Cardiac septum (tissue), 1 donor: ENCODE results near the gene TBX10. TPM values are rescaled to one million over a fixed set of nuclear protein-coding genes. Genes with fewer than 3 reads are reported as not detected.
"Not testable (repeated sequence)": the region's sequence is repeated elsewhere in the genome, so short reads cannot be mapped to it uniquely, and the experiment has no call there.

ENCODE experiments used
- DNase-seq: peaks from one replicate; pipeline ENCODE4 v3.0.0-alpha.2; 2020; ENCODE audit warnings: low spot score
- intact Hi-C: fragments of 100-400 bp; cut with DNase I; formaldehyde crosslinking; loops from one replicate; pipeline ENCODE4 v1.14.0; 2022
- total RNA-seq: library from RNA; stranded (reverse); fragmentation: NEBNext Ultra II Directional; extraction: Animal tissue kit (Norgen Biotek cat#: 25700); gene quantifications from one replicate; pipeline ENCODE4 v1.2.1, GENCODE V29; 2021
- donor health status: DM: no; HTN: no; CAD: no.

Gene TBX10
- total RNA-seq, 1 donor from 2014 or later, result not detected

GRCh38 chr11:67634366-67635230, 5.0 kb downstream of the TBX10 start:
- intact Hi-C loops, result no loop called here
- DNase-seq, result no peak

- no peak for DNase-seq
Observed at GRCh38 chr11:67633758-67634365, 5.7 kb downstream of the TBX10 start.

GRCh38 chr11:67632982-67633755, 6.4 kb downstream of the TBX10 start:
- DNase-seq, result no peak
- intact Hi-C loops, result no loop called here

More at GRCh38 chr11:67633758-67634365, 5.7 kb downstream of the TBX10 start:
- intact Hi-C loops, result no loop called here

- intact Hi-C loops, result no loop called here
Observed at GRCh38 chr11:67632175-67632981, 7.2 kb downstream of the TBX10 start.

GRCh38 chr11:67631853-67632174, 7.7 kb downstream of the TBX10 start:
- intact Hi-C loops, result no loop called here

More at GRCh38 chr11:67632175-67632981, 7.2 kb downstream of the TBX10 start:
- DNase-seq, result no peak

GRCh38 chr11:67631411-67631810, 8.2 kb downstream of the TBX10 start:
- intact Hi-C loops, result no loop called here
- no peak for DNase-seq

More at GRCh38 chr11:67631853-67632174, 7.7 kb downstream of the TBX10 start:
- DNase-seq, result no peak

GRCh38 chr11:67630943-67631331, 8.6 kb downstream of the TBX10 start:
- no peak for DNase-seq
- intact Hi-C loops, result no loop called here

- intact Hi-C loops, result no loop called here
- DNase-seq, result peak; percentile 98
Observed at GRCh38 chr11:67630228-67630942, 9.2 kb downstream of the TBX10 start.

- peak; percentile 92 for DNase-seq
- intact Hi-C loops, result loop anchor here (5.0 kb wide), 1 partner anchor 47 kb away; the partner anchor contains the start of gene GSTP1
Observed at GRCh38 chr11:67629386-67630227, 10.0 kb downstream of the TBX10 start, which contains the start of gene NUDT8. Gene NUDT8, minus strand, starts transcription at chr11:67629937. Its CDS starts 26 bp downstream, at chr11:67629911.

GRCh38 chr11:67628710-67629385, 10.7 kb downstream of the TBX10 start:
- intact Hi-C loops, result loop anchor here (5.0 kb wide), 1 partner anchor 47 kb away; the partner anchor contains the start of gene GSTP1
- no peak for DNase-seq

GRCh38 chr11:67627812-67628624, 11.5 kb downstream of the TBX10 start:
- no peak for DNase-seq
- intact Hi-C loops, result loop anchor here (5.0 kb wide), 1 partner anchor 46 kb away; the partner anchor contains the start of gene GSTP1

- DNase-seq, result no peak
- intact Hi-C loops, result loop anchor here (5.0 kb wide), 1 partner anchor 45 kb away; the partner anchor contains the start of gene GSTP1
Observed at GRCh38 chr11:67627441-67627811, 12.1 kb downstream of the TBX10 start.

- DNase-seq, result no peak
- intact Hi-C loops, result loop anchor here (5.0 kb wide), 1 partner anchor 45 kb away; the partner anchor contains the start of gene GSTP1
Observed at GRCh38 chr11:67626970-67627369, 12.6 kb downstream of the TBX10 start.

GRCh38 chr11:67626131-67626833, 13.3 kb downstream of the TBX10 start:
- intact Hi-C loops, result loop anchor here (5.0 kb wide), 1 partner anchor 44 kb away; the partner anchor contains the start of gene GSTP1
- not testable (repeated sequence) for DNase-seq

GRCh38 chr11:67623795-67624194, 15.8 kb downstream of the TBX10 start:
- DNase-seq, intact Hi-C loops: not testable (repeated sequence)
